Glomerular visceral epithelial cell (primary cell): ENCODE measurements around the gene INTS1.

Source experiments
- DNase-seq: peaks from one replicate; pipeline ENCODE4 v3.0.0-alpha.2; 2016; ENCODE audit errors: extremely low spot score

The INTS1 gene

GRCh38 chr7:1486571-1486970 is 17.6 kb downstream of the INTS1 start:
- DNase-seq, result no peak

GRCh38 chr7:1485156-1485555 is 19.0 kb downstream of the INTS1 start:
- no peak for DNase-seq

- no peak for DNase-seq
Observed at GRCh38 chr7:1484569-1484968, 19.6 kb downstream of the INTS1 start.

- DNase-seq, result no peak
Observed at GRCh38 chr7:1483536-1484505, 20.4 kb downstream of the INTS1 start.

GRCh38 chr7:1483079-1483478 is 21.1 kb downstream of the INTS1 start:
- no peak for DNase-seq

GRCh38 chr7:1481300-1481699 is 22.9 kb downstream of the INTS1 start:
- no peak for DNase-seq

DNA sequence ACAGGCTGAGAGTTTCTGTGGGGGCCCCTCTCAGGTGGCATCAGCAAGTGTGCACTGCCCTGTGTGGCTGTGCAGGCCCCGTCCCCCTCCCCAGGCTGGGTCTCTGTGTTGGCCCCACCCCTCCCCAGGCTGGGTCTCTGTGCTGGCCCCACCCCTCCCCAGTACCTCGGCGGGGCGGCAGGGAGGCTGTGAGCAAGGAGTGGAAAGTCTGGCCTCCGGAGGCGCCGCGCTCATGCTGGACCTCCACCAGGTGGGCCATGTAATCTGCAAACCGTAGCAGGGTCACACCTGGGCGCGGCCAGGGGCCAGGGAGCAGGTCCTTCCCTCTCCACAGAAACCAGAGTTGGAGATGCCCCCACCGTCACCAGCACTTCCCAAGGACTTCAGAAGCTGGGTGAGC is 23.5 kb downstream of the INTS1 start:
- no peak for DNase-seq

DNA sequence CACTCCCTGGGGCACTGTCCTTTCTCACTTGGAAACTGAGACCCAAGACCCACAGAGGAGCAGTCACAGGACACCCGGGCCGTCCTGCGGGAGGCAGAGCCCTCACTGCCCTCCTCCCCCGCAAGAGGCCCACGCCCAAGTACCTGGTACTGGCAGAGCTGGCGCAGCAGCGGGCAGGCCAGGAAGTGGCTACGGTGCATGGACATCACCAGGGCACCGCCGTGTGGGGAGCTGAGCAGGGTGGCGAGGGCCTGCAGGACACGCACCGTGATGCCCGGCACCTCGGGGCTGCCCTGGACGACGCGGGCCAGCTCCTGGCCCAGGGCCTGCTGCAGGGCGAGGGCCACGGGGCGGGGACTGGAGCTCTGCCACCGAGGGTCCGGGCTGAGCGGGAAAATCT is 24.9 kb downstream of the INTS1 start:
- DNase-seq, result no peak

- no peak for DNase-seq
Observed at GRCh38 chr7:1478480-1478879, 25.7 kb downstream of the INTS1 start.

GRCh38 chr7:1476859-1477258 is 27.3 kb downstream of the INTS1 start:
- no peak for DNase-seq

- no peak for DNase-seq
Observed at GRCh38 chr7:1475991-1476390, 28.2 kb downstream of the INTS1 start.

- DNase-seq, result no peak
Observed at GRCh38 chr7:1475393-1475792, 28.8 kb downstream of the INTS1 start.

GRCh38 chr7:1474736-1475135 is 29.5 kb downstream of the INTS1 start:
- peak; percentile 38 for DNase-seq

DNA sequence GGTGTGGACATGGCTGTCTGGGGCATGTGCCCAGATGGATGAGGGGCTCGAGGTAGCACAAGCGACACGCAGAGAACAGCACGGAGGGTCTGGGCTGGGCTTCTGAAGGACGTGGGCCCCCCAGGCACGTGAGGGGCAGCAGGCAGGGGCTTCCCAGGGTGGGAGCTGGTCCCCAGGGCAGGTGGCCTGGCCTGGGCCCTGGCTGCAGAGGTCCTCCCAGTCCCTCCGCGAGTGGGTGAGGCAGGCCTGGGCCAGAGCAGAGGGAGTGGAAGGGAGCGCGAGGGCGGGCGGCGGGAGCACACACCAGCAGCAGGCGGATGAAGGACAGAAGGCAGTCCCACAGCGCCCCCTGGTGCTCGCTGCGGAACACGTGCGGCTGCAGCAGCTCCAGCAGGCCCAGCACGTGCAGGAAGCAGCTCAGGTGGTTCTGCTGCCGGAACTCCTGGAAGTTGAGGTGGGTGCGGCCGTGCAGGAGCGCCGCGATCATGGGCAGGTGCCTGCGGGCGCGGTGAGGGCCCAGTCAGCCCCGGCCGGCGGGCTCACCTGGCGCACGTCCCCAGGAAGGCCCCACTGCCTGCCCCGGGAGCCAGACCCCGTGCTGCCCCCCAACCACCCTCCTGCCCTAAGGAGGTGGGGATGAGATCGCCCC is 30.2 kb downstream of the INTS1 start:
- DNase-seq, result peak; percentile 84

DNA sequence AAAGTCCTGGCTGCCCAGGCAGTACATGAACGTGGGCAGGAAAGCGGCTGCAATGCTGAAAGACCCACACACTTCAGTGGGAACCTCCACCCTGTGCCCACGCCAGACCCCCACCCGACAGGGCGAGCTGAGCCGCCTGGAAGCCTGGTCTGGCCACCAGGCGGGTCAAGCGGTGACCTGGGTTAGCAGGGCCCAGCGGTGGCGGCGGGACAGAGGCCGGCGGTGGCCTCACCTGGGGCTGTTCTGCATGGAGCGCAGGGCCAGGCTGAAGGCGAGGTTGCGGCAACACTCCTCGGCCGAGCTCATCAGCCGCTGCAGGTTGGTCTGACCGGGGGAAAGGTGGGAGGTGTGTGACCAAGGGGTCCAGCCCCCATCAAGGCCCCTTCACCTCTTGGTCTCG is 33.3 kb downstream of the INTS1 start:
- no peak for DNase-seq

GRCh38 chr7:1468643-1469298 is 35.4 kb downstream of the INTS1 start:
- DNase-seq, result no peak

GRCh38 chr7:1468203-1468602 is 36.0 kb downstream of the INTS1 start:
- DNase-seq, result no peak

- DNase-seq, result peak; percentile 56
Observed at GRCh38 chr7:1466524-1467271, 37.5 kb downstream of the INTS1 start.

GRCh38 chr7:1464694-1465093 is 39.5 kb downstream of the INTS1 start:
- DNase-seq, result no peak

DNA sequence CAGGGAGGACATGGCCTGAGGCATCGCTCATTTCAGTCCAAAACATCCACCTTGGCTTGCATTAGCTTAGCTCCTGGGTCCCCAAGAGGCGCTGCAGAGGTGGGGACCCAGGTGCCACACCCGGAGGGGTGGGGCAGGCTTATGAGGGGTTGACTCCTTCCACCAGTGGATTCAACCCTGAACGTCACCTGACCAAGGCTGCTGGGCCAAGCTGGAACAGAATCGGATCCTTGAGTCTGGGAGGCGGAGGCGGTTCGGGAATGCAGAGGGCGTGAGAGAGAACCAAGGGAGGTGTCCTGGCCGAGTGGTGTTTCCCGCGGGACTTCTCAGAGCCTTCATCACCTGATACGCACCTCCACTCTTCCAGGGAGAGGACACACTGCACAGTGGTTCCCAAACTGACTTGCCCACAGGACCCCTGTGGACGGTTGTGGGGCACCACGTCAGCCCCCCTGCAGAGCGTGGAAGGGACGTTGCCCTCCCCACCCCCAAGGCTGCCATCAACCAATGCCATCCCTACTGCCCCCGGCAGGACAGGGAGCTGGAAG is 40.4 kb downstream of the INTS1 start:
- no peak for DNase-seq

GRCh38 chr7:1461646-1462375 is 42.4 kb downstream of the INTS1 start:
- DNase-seq, result no peak
